A673 (cell line): ENCODE measurements around the gene TAPBPL. TPM values are rescaled to one million over a fixed set of nuclear protein-coding genes. Genes with fewer than 3 reads are reported as not detected.

Source experiments
- BruUV-seq: library from RNA; stranded (reverse); fragments of 400-500 nt; replicated peaks from 2 replicates; lab custom pipeline; 2021; lab: Mats Ljungman, UMichigan
- CTCF ChIA-PET: fragments of 300-600 bp; sonication (Branson Sonifier 250); formaldehyde crosslinking; loops from one replicate; lab custom pipeline; 2022; ENCODE audit warnings: antibody characterized with exemption; lab: Charles Lee
- POLR2A ChIA-PET: fragments of 300-600 bp; sonication (Branson Sonifier 250); formaldehyde crosslinking; loops from one replicate; lab custom pipeline; 2022; ENCODE audit warnings: antibody characterized with exemption; ENCODE audit not compliant: low non-redundant PET; lab: Charles Lee
- DNase-seq: peaks from one replicate; pipeline ENCODE4 v3.0.0-alpha.2; 2015; ENCODE audit warnings: low spot score
- H3K27ac ChIP-seq: fragments of 200-600 bp; sonication (generic); 2 replicates; pipeline ENCODE4 v1.5.1; 2016; ENCODE audit warnings: mixed run types, low read depth, mild to moderate bottlenecking, mixed read lengths, antibody characterized with exemption, low read length; ENCODE audit not compliant: poor library complexity, severe bottlenecking
- H3K27me3 ChIP-seq: fragments of 200-600 bp; sonication (generic); replicated peaks from 2 replicates; pipeline ENCODE4 v1.6.1; 2017; ENCODE audit warnings: mixed run types, low read depth, mild to moderate bottlenecking, mixed read lengths, antibody characterized with exemption, low read length; ENCODE audit not compliant: insufficient read depth, poor library complexity
- H3K36me3 ChIP-seq: fragments of 200-600 bp; sonication (generic); 2 replicates; pipeline ENCODE4 v1.6.1; 2016; ENCODE audit warnings: mixed run types, mild to moderate bottlenecking, mixed read lengths, antibody characterized with exemption, low read length; ENCODE audit not compliant: insufficient read depth, poor library complexity, severe bottlenecking
- H3K4me1 ChIP-seq: fragments of 200-600 bp; sonication (generic); 2 replicates; pipeline ENCODE4 v1.6.1; 2017; ENCODE audit warnings: mixed run types, mild to moderate bottlenecking, mixed read lengths, antibody characterized with exemption, low read length; ENCODE audit not compliant: insufficient read depth, poor library complexity, severe bottlenecking
- H3K4me3 ChIP-seq: fragments of 200-600 bp; sonication (generic); 2 replicates; pipeline ENCODE4 v1.5.1; 2016; ENCODE audit warnings: low read depth, mixed run types, mild to moderate bottlenecking, mixed read lengths, low read length; ENCODE audit not compliant: poor library complexity, severe bottlenecking
- H3K9me3 ChIP-seq: fragments of 200-600 bp; sonication (generic); 2 replicates; pipeline ENCODE4 v1.6.1; 2016; ENCODE audit warnings: mixed run types, low read depth, mild to moderate bottlenecking, mixed read lengths, antibody characterized with exemption, low read length; ENCODE audit not compliant: poor library complexity, severe bottlenecking
- EZH2 ChIP-seq: fragments of 200-600 bp; sonication (generic); IDR thresholded peaks from 2 replicates; pipeline ENCODE4 v1.6.1; 2017; ENCODE audit warnings: borderline replicate concordance, low read depth, mild to moderate bottlenecking, mixed read lengths, antibody characterized with exemption, low read length; ENCODE audit not compliant: poor library complexity, severe bottlenecking
- intact Hi-C: fragments of 100-400 bp; cut with micrococcal nuclease; formaldehyde crosslinking; loops from one replicate; pipeline ENCODE4 v1.10.0; 2022; ENCODE audit not compliant: unreplicated experiment
- total RNA-seq: library from RNA; stranded (reverse); gene quantifications from 2 replicates; pipeline ENCODE4 v1.2.3, GENCODE V29; 2021
- TF ChIP-seq, protein P1 (sequence below): fragments of 300-800, 200-600 bp; sonication (generic); conservative IDR thresholded peaks from 2 replicates; pipeline ENCODE4 v1.5.1; 2017; ENCODE audit warnings: low read depth, mild to moderate bottlenecking, antibody characterized with exemption, low read length, moderate library complexity, mixed read lengths

The TAPBPL gene
- total RNA-seq, 1 experiment from 2014 or later, result 6.9 TPM

- CTCF ChIA-PET, result no interaction called here
- no peak for TF ChIP-seq EZH2
- TF ChIP-seq, protein P1, sequence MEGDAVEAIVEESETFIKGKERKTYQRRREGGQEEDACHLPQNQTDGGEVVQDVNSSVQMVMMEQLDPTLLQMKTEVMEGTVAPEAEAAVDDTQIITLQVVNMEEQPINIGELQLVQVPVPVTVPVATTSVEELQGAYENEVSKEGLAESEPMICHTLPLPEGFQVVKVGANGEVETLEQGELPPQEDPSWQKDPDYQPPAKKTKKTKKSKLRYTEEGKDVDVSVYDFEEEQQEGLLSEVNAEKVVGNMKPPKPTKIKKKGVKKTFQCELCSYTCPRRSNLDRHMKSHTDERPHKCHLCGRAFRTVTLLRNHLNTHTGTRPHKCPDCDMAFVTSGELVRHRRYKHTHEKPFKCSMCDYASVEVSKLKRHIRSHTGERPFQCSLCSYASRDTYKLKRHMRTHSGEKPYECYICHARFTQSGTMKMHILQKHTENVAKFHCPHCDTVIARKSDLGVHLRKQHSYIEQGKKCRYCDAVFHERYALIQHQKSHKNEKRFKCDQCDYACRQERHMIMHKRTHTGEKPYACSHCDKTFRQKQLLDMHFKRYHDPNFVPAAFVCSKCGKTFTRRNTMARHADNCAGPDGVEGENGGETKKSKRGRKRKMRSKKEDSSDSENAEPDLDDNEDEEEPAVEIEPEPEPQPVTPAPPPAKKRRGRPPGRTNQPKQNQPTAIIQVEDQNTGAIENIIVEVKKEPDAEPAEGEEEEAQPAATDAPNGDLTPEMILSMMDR, result no peak
- POLR2A ChIA-PET, result interaction anchor here (0.6 kb wide), 1 partner anchor 45 kb away, joined by 4 read pairs; no protein-coding TSS in a partner anchor
These were observed 8.4 kb upstream of the TAPBPL start for GRCh38 chr12:6443361-6443983.

GRCh38 chr12:6444031-6444430 is 7.8 kb upstream of the TAPBPL start:
- Histone ChIP-seq H3K9me3 (no peaks in the 10 kb centered on the region), H3K27me3 (no peaks in the 10 kb centered on the region), H3K4me1 (no peaks in the 10 kb centered on the region), H3K4me3 (no peak overlapping the region), H3K36me3 (no peaks in the 10 kb centered on the region), H3K27ac (no peak overlapping the region)
- no peak for TF ChIP-seq EZH2
- TF ChIP-seq, protein P1, result no peak
- CTCF ChIA-PET, result no interaction called here
- POLR2A ChIA-PET, result interaction anchor here (0.6 kb wide), 1 partner anchor 46 kb away, joined by 4 read pairs; no protein-coding TSS in a partner anchor
- BruUV-seq, result no TSS peak
- intact Hi-C loops, result no loop called here
- no peak for DNase-seq

More at GRCh38 chr12:6443361-6443983, 8.4 kb upstream of the TAPBPL start:
- Histone ChIP-seq H3K36me3 (no peaks in the 10 kb centered on the region), H3K27ac (no peak overlapping the region), H3K27me3 (no peaks in the 10 kb centered on the region), H3K4me1 (no peaks in the 10 kb centered on the region), H3K4me3 (no peak overlapping the region), H3K9me3 (no peaks in the 10 kb centered on the region)
- intact Hi-C loops, result no loop called here
- no TSS peak for BruUV-seq
- DNase-seq, result no peak

GRCh38 chr12:6444704-6445688 is 6.8 kb upstream of the TAPBPL start, which contains the start of gene CD27:
TSS of gene CD27 (plus strand) at chr12:6444955. CDS start at chr12:6445096, 141 bp downstream.
- Histone ChIP-seq H3K27ac (no peak within 1 kb of the TSS), H3K27me3 (no peaks in the 10 kb centered on the region), H3K4me1 (no peaks in the 10 kb centered on the region), H3K36me3 (no peaks in the 10 kb centered on the region), H3K9me3 (no peaks in the 10 kb centered on the region), H3K4me3 (no peak within 1 kb of the TSS)
- POLR2A ChIA-PET, result no interaction called here
- DNase-seq, result no peak
- intact Hi-C loops, result no loop called here
- TF ChIP-seq EZH2, result no peak
- TF ChIP-seq, protein P1, result no peak
- CTCF ChIA-PET, result no interaction called here
- BruUV-seq, result no TSS peak
